Stimulated activated CD4-positive, alpha-beta T cell treated with anti-CD3 and anti-CD28 coated beads, Interleukin-15, amount 100 ng/mL, for 24 hours (primary cell): ENCODE data around the gene BAZ1B.
"Not testable (repeated sequence)": the region's sequence is repeated elsewhere in the genome, so short reads cannot be mapped to it uniquely, and the experiment has no call there.

Source experiments
- DNase-seq: peaks from one replicate; pipeline ENCODE4 v3.0.0-alpha.2; 2020

BAZ1B gene

DNA sequence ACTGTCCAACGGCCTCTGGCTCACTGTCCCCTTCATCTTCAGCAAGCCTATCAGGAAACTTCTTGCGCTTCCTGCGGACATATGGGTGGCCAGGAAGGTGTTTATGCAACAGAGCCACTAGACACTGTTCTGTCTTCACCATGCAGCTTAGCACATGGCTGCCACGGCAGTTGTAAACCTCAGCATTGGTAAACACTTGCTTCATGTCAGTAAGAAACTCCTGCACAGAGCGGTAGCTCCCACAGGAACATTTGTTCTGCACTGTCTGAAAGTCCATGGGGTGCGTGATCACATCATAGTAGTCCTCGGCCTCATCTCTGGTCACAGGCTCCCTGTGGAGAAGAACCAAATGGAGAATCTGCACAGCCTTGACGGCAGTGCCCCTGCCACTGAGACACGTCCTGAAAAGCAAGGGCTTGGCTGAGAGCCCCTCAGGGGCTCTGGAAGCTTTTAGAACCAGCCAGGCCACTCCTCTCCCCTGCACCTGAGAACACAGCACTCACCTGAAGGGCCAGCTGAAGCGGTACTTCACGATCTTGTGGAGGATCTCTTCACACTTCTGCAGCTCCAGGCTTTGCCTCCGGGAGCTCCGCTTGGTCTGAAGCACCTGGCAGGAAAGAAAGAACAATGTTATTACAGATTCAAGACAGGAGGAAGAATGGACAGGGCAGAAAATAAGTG, 79.7 kb downstream of the BAZ1B start:
- no peak for DNase-seq

DNA sequence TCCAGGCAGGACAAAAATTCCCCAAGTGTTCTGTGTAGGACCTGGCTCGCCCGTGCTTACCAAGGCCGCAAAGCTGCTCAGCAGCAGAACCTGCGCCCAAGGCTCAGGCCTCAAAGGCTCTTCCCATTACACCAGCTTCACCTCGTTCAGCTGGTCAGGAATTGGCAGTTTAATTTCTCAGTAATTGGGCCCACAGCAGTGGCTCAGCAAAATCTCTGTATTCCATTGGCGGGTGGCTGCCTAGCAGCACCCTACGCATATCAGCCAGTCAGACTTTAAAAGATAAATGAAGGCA, 82.7 kb downstream of the BAZ1B start:
- no peak for DNase-seq

DNA sequence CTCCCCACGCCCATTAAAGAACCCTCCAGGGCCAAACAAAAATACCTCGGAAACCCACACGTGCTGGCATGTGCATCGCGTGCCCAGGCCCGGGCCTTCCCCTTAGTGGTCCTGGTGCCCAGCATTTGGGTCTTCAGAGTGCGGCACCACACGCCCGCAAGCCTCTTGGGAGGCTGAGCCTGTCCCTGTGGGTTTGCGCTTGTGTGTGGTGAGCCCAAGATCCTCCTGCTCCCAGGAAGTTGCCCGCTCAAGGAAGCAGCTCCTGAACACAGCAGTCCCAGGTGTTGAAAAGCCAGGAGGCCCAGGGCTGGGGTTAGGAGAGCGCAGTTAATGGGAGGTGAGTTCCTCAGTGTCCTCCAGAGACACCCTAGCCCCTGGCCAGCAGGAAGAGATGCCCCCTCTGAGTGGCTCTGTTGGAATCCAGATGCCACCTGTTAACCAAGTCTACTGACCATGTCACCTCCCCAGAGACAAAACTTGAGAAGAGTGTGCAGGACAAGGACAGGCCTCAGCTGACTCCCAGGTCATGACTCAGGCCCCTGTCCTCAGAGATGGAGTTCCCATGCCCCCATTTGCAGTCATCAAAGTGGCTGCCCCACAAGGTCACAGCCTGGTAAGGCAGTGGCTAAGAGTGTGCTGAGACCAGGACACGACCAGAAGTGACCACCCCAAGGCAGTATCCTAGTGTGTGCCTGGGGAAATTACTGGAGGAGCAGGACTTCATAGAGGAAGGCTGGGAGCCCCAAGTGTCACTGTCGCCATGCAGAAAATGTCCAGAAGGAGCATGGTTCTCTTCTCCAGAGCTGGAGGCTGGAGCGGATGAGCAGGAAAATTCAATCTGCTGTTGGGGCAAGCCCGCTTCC, 83.3 kb downstream of the BAZ1B start:
- DNase-seq = peak; percentile 12

DNA sequence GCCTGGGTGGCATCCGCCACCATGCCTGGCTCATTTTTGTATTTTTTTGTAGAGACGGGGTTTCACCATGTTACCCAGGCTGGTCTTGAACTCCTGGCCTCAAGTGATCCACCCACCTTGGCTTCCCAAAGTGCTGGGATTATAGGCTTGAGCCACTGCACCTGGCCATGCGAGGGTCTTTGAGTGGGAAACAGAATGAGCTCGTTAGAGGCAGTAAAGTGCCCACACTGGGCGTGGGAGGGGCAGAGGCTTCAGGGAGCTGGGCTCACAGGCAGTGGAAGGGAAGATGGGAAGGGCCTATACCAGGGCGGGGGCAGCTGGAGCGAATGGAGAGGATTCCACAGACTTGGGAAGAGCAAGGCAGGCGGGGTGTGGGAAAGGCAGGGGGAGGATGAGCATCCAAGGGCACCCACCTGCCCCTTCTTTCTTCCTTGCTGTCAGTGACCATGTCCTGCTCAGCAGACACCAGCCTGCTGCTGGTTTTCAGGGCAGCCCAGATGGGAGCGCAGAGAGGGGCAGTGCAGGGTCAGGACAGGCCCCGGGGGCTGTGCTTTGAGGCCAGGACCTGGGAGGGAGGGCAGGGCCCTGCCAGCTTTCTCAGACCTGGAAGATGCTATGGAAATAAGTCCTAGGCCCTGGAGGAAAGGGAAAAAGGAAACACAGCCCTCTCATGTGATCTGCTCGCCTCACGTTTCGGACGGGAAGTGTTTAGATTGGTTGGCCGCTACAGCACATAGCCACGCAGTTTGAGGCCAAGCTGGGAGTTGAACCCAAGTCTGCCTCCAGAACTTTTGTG, 84.3 kb downstream of the BAZ1B start:
- DNase-seq = no peak

DNA sequence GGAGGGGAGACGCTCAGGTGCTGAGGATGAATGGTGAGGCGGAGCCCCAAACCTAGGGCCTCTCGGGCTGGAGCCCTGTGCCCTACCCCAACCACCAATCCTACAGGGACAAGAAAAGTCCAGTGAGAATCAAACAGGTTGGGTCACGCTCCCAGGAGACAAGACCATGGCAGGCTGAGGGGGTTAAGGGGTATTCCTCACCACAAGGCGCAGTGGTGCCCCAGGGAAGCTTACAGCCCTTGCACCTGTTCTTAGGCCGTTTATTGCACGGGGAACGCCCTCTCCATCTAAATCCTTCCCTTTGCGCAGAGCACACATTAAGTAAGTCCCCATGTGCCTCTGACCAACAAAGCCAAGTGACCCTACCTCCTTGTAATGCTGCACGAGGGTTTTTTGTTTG, 85.0 kb downstream of the BAZ1B start:
- no peak for DNase-seq

DNA sequence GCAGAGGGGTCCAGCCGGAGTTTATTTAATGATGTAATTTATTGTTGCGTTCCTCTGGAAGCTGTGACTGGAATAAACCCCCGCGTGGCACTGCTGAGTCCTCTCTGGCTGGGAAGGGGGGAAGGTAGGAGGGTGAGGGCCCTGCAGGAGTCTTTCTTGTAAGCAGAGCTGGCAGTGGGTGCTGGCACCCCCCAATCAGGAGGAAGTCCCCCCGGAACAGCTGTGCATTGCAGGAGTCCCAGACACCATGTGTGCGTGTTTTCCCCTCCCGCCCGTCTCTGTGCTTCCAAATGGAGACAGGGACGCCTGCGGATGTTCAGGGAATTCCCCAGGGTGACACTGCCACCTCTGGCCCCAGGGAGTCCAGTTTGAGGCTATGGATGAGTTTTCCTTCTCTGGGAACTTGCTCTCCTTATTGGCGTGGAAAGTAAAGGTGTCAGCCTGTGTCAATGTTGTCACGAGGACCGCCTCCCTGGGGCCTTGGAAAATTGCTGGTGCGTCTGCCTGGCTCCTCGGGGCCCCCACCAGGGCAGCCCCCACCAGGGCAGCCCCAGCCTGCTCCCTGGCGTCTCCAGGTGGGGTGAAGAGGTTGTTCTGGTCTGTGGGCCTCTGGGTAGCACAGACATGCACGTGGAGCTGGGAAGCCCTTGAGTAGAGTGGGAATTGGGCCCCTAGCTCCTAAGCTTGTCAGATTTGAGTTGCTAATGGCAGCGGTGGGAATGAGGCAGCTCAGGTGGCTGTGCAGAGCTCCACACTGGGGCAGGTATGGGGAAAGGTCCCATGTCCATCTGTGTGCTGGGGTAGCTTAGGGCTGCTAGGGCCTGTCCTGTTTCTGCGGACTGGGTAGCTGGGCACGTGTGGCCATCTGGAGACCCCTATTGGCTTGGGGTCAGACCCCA, 85.8 kb downstream of the BAZ1B start:
- no peak for DNase-seq

DNA sequence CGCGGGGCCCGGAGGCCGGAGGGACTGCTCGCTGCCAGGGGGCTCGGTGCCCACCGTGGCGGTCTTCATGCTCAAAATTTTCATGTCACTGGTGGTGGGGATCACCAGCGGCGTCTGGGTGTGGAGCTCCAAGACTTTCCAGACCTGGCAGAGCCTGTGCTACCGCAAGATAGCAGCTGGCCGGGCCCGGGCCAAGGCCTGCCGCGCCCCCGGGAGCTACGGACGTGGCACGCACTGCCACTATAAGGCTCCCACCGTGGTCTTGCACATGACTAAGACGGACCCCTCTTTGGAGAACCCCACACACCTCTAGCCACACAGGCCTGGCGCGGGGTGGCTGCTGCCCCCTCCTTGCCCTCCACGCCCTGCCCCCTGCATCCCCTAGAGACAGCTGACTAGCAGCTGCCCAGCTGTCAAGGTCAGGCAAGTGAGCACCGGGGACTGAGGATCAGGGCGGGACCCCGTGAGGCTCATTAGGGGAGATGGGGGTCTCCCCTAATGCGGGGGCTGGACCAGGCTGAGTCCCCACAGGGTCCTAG, 86.6 kb downstream of the BAZ1B start:
- no peak for DNase-seq

DNA sequence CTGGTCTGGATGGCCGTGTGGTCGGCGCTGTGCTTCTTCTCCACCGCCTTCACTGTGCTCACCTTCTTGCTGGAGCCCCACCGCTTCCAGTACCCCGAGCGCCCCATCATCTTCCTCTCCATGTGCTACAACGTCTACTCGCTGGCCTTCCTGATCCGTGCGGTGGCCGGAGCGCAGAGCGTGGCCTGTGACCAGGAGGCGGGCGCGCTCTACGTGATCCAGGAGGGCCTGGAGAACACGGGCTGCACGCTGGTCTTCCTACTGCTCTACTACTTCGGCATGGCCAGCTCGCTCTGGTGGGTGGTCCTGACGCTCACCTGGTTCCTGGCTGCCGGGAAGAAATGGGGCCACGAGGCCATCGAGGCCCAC, 87.4 kb downstream of the BAZ1B start:
- DNase-seq = no peak

DNA sequence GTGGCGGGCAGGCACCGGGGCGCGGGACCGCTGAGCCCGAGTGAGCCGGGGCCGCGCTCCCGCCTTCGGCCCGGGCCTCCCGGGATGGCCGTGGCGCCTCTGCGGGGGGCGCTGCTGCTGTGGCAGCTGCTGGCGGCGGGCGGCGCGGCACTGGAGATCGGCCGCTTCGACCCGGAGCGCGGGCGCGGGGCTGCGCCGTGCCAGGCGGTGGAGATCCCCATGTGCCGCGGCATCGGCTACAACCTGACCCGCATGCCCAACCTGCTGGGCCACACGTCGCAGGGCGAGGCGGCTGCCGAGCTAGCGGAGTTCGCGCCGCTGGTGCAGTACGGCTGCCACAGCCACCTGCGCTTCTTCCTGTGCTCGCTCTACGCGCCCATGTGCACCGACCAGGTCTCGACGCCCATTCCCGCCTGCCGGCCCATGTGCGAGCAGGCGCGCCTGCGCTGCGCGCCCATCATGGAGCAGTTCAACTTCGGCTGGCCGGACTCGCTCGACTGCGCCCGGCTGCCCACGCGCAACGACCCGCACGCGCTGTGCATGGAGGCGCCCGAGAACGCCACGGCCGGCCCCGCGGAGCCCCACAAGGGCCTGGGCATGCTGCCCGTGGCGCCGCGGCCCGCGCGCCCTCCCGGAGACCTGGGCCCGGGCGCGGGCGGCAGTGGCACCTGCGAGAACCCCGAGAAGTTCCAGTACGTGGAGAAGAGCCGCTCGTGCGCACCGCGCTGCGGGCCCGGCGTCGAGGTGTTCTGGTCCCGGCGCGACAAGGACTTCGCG, 88.0 kb downstream of the BAZ1B start:
- peak; percentile 40 for DNase-seq

DNA sequence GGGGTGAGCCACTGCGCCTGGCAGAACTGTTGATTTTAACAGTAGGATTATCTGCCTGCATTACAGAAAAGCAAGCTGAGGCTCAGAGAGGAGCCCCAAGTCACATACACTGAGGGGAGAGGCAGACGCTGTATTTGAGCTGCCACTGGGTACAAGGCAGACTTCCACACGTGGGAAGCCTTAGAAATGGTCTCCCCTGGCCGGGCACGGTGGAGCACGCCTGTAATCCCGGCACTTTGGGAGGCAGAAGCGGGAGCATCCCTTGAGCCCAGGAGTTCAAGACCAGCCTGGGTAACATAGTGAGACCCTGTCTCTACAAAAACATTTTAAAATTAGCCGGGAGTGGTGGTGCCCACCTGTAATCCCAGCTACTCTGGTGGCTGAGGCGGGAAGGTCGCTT, 89.4 kb downstream of the BAZ1B start:
- DNase-seq = no peak

DNA sequence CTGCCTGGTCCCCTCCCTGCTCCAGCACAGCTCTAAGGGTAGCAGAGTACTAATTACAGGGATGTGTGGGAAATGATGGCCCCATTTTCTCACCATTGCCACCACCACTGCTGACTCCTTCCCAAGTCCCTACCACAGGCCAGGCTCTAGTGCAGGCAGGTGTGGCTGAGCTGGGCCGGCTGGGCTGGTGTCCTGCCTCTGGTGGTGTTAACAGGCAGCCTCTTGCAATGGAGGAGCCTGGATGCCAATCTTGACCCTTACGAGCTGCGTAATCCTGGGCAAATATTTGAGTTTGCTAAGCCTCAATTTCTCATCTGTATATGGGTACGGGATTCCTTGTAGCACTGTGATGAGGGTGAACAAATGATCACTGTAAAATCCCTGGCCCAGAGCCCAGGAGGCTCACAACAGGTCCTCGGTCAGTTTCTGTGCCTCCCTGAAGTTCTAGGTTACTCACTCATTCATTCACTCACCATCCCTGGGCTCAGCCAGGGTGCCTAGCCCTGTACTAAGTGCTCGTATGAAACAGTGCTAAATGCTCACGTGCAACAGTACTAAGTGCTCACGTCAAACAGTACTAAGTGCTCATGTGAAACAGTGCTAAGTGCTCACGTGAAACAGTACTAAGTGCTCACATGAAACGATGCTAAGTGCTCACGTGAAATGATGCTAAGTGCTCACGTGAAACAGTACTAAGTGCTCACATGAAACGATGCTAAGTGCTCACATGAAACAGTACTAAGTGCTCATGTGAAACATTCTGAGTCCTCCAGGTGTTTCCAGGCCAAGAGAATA, 90.9 kb downstream of the BAZ1B start:
- DNase-seq = no peak

DNA sequence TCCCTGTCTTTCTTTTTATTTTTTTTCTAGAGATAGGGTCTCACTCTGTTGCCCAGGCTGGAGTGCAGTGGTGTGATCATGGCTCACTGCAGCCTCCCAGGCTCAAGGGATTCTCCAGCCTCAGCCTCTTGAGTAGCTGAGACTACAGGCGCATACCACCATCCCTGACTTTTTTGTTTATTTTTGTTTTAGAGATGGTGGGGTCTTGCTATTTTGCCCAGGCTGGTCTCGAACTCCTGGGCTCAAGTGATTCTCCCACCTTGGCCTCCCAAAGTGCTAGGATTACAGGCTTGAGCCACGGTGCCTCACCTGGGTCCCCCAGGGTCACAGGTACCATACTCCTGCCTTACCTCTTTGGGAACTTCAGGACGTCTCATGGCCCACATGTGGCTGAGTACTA, 91.6 kb downstream of the BAZ1B start:
- not testable (repeated sequence) for DNase-seq

DNA sequence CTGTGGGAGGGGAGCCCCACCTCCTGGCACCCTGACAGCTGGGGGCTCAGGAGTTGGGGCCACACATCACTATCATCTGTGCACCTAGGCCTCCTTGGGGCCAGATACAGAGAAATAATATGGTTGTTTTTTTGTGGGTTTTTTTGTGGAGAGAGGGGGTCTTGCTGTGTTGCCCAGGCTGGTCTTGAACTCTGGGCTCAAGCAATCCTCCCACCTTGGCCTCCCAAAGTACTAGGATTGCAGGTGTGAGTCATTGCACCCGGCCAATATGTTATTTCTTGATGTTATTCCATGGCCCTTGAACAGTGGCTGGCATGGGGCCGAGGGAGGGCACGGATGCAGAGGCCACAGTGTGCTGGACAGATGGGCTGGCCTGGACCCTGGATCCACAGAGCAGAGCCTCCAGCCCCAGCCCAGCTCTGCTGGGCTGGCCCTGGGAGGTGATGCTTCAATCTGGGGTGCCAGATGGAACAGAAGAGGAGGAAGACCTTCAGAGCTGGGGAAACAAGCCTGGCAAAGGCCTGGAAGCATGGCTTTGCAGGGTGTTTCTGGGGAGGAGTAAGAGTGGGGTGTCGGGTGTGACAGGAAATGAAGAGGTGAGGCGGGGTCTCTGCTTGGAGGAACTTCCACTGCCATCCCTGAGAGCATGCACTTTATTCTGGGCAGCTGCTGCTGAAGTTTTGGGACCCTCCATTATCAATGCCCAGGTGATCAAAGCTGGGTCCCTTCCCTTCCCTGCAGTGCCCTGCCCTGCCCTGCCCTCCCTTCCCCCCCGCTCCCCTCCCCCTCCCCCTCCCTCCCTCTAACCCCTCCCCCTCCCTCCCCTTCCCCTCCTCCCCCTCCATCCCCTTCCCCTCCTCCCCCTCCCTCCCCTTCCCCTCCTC, 92.2 kb downstream of the BAZ1B start:
- no peak for DNase-seq

DNA sequence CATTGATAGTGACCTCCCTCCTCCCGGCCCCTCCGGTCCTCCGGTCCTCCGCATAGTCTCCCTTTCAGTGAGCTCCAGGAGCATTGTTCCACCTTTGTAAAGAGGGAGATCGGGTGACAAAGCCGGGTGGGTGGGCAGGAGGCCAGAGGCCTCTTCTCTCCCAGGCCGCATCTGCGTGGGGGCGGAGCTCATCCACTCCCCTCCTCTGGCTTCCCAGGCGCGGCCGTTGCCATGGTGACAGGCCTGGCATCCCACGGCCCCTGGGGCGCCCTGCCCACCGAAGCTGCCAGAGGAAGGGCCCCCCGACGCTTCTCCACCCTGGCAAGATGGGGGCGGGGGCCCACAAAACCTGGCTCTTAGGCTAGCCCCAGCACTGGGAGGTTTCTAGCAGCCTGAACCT, 92.9 kb downstream of the BAZ1B start:
- DNase-seq = no peak

DNA sequence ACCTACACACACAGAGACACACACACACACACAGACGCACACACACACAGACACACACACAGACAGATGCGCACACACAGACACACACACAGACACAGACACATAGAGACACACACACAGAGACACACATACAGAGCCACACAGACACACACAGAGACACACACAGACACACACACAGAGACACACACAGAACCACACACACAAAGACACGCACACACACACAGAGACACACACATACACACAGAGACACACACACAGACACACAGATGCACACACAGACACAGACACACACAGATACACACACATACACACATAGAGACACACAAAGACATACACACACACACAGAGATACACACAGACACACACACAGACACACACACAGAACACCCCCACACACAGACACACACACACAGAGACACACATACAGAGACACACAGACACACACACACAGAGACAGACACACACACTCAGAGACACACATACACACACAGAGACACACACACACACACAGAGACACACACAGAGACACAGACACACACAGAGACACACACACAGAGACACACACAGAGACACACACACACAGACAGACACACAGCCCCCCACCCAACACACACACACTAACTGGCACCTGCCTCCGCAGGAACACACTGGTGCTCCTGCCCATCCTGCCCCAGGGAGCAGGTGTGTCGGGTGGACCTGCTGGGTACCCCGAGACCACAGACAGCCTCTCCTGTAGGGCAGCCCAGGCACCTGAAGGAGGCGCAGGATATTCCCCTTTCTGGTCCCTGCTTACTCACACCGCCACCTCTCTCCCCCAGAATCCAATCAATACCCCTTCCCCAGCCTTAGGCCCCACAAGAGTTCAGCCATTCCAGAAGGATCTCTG, 93.9 kb downstream of the BAZ1B start:
- DNase-seq = no peak

DNA sequence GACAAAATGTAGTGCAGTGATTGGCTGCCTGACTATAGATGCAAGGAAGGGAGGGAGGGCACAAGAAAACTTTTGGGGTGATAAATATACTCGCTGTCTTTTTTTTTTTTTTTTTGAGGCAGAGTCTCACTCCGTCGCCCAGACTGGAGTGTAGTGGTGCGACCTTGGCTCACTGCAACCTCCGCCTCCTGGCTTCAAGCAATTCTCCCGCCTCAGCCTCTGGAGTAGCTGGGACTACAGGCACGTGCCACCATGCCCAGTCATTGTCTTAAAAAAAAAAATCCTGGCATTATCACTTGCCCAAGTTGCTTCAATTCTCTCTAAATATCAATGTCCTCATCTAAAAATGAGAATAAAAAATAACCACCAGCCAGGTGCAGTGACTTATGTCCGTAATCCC, 96.1 kb downstream of the BAZ1B start:
- no peak for DNase-seq

DNA sequence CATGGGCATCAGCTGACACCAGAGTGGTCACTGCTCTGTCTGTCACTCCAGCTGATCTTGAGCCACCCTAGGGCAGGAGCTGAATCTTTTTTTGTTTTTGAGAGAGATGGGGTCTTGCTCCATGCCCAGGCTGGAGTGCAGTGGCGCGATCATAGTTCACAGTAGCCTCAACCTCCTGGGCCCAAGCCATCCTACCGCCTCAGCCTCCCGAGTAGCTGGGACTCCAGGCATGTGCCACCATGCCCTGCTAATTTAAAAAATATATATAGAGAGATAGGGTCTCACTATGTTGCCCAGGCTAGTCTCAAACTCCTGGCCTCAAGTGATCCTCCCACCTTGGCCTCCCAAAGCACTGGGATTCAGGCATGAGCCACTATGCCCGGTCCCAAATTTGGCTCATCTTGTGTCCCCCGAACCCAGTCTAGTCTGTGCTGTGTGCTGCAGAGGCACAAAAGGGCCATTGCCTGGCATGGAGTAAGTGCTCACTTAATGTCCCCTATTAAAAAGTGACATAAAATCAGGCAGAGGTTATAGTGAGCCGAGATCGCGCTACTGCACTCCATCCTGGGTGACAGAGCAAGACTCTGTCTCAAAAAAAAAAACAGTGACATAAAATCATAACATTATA, 96.6 kb downstream of the BAZ1B start:
- DNase-seq = no peak

DNA sequence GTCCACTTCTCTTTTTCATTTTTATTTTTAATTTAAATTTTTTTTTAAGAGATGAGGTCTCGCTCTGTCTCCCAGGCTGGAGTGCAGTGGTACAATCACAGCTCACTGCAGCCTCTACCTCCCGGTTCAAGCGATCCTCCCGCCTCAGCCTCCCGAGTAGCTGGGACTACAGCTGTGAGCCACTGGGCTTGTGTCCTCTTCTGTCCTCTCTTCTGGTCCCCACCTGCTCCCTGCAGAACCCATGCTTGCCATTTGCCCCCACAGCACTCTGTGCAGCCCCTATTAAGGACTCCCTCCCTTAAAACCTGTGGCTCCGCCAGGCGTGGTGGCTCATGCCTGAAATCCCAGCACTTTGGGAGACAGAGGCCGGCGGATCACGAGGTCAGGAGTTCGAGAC, 97.6 kb downstream of the BAZ1B start:
- DNase-seq = no peak
